Chondrocyte (in vitro differentiated cells): ENCODE measurements around the gene ICA1. TPM values are rescaled to one million over a fixed set of nuclear protein-coding genes. Genes with fewer than 3 reads are reported as not detected.

Experiments
- DNase-seq: peaks from one replicate; pipeline ENCODE4 v3.0.0; 2021; ENCODE audit warnings: mixed read lengths, low spot score
- H3K27ac Mint-ChIP-seq: one replicate; pipeline ENCODE4 v1.8.0; 2021; ENCODE audit warnings: mild to moderate bottlenecking, moderate library complexity, mixed read lengths; ENCODE audit not compliant: unreplicated experiment
- H3K27me3 Mint-ChIP-seq: 2 replicates; pipeline ENCODE4 v1.8.0; 2021; ENCODE audit warnings: low read depth, mixed read lengths
- H3K36me3 Mint-ChIP-seq: 2 replicates; pipeline ENCODE4 v1.8.0; 2021; ENCODE audit warnings: low read depth, mixed read lengths
- H3K4me1 Mint-ChIP-seq: 2 replicates; pipeline ENCODE4 v1.8.0; 2021; ENCODE audit warnings: low read depth, mild to moderate bottlenecking, mixed read lengths
- H3K4me3 Mint-ChIP-seq: one replicate; pipeline ENCODE4 v1.8.0; 2021; ENCODE audit warnings: mild to moderate bottlenecking, moderate library complexity, mixed read lengths; ENCODE audit not compliant: unreplicated experiment
- H3K9me3 Mint-ChIP-seq: 2 replicates; pipeline ENCODE4 v1.8.0; 2021; ENCODE audit warnings: low read depth, mixed read lengths
- total RNA-seq: library from RNA; stranded (reverse); gene quantifications from 3 replicates; pipeline ENCODE4 v1.2.1, GENCODE V29; 2021
- TF ChIP-seq, protein P1 (sequence below): fragments of 200-600 bp; sonication (generic); IDR thresholded peaks from 2 replicates; pipeline ENCODE4 v1.5.0; 2021; ENCODE audit warnings: antibody characterized with exemption, mild to moderate bottlenecking, moderate library complexity

Gene ICA1
- total RNA-seq, 1 donor from 2014 or later = 5.0 TPM

DNA sequence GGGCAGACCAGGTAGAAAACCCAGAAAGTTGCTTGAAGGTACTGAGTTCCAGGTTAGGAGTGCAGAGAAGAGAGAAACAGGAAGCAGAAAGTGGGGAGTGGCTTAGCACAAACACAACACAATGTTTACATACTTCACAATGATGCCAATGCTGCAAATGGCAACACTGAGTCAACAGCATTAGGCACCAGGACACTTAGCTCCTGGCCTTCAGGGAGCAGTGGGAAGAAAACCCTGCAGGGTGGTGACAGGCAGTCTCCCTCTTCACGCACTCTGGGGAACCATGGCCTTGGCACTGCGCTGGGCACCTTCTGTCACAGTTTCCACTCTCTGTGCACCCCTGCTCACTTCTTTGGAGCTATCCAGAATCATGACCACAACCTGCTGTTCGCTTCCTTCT is 7.3 kb downstream of the ICA1 start:
- Mint-ChIP-seq H3K27ac (no peak overlapping the region), H3K36me3 (no peaks in the 10 kb centered on the region), H3K4me1 (no peaks in the 10 kb centered on the region), H3K4me3 (no peak overlapping the region), H3K9me3 (no peaks in the 10 kb centered on the region), H3K27me3 (peaks cover 6% of the 10 kb centered on the region)
- no peak for DNase-seq
- TF ChIP-seq, protein P1, sequence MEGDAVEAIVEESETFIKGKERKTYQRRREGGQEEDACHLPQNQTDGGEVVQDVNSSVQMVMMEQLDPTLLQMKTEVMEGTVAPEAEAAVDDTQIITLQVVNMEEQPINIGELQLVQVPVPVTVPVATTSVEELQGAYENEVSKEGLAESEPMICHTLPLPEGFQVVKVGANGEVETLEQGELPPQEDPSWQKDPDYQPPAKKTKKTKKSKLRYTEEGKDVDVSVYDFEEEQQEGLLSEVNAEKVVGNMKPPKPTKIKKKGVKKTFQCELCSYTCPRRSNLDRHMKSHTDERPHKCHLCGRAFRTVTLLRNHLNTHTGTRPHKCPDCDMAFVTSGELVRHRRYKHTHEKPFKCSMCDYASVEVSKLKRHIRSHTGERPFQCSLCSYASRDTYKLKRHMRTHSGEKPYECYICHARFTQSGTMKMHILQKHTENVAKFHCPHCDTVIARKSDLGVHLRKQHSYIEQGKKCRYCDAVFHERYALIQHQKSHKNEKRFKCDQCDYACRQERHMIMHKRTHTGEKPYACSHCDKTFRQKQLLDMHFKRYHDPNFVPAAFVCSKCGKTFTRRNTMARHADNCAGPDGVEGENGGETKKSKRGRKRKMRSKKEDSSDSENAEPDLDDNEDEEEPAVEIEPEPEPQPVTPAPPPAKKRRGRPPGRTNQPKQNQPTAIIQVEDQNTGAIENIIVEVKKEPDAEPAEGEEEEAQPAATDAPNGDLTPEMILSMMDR = no peak

DNA sequence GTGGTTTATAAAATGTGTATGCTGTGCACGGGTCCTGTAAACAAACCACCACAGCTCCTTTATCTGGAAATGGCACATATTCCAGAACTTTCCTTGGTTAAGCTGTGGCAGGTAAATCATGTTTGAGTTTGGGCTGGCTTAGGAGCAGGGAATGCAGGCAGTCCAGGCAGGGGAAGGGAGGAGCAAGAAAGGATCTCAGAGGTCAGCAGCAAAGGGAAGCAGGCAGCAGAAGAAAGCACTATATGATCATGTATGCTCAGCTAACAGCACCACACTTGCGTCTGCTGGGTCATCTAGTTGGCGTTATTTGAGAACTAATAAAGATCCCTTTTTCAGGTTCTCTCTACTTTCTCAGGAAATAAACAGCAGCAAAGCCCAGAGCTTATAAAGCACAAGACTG is 7.8 kb downstream of the ICA1 start:
- Mint-ChIP-seq H3K4me1 (no peaks in the 10 kb centered on the region), H3K36me3 (no peaks in the 10 kb centered on the region), H3K4me3 (no peak overlapping the region), H3K9me3 (no peaks in the 10 kb centered on the region), H3K27ac (no peak overlapping the region), H3K27me3 (peaks cover 7% of the 10 kb centered on the region)
- TF ChIP-seq, protein P1 = no peak
- DNase-seq = no peak

DNA sequence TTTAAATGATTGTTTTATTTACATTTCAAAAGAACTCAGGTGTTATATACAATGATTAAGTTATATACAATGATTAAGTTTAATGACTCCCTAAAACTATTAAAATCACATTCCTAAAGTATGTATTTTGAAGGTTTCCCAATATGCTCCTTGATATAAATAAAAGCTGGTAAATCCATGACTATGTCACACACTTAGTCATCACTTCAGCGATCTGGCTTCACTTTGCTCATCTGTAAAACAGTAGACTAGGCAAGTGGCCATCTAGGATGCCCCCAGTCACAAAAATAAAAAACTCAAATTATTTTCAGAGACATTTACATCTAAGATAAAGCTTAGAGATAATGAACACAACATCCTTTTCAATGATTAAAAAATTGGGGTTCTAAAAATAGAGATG is 10.8 kb downstream of the ICA1 start:
- H3K4me3 Mint-ChIP-seq = no peak overlapping the region
- no peak for DNase-seq
- H3K9me3 Mint-ChIP-seq = no peaks in the 10 kb centered on the region
- H3K27ac Mint-ChIP-seq = no peak overlapping the region
- no peaks in the 10 kb centered on the region for H3K4me1 Mint-ChIP-seq
- no peaks in the 10 kb centered on the region for H3K36me3 Mint-ChIP-seq
- TF ChIP-seq, protein P1 = no peak
- H3K27me3 Mint-ChIP-seq = peaks cover 7% of the 10 kb centered on the region

DNA sequence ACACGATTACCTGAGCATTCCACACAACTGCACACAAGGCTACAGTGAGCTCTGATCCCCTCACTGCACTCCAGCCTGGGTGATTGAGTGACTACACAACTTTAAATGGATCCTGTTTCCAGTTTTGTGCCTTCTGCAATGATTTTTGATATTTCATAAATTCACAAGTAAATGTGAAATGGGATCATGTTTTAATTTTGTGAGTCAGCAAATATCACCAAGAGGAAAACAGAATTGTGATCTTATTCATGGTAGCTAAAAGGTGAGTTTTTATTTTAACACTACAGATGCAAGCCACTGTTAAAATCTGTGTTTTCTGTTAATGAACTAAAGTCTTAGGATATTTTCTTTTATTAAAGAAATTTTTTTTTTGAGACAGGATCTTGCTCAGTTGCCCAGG is 11.4 kb downstream of the ICA1 start:
- H3K4me3 Mint-ChIP-seq = no peak overlapping the region
- no peak for DNase-seq
- no peaks in the 10 kb centered on the region for H3K9me3 Mint-ChIP-seq
- no peak overlapping the region for H3K27ac Mint-ChIP-seq
- no peaks in the 10 kb centered on the region for H3K36me3 Mint-ChIP-seq
- no peaks in the 10 kb centered on the region for H3K4me1 Mint-ChIP-seq
- TF ChIP-seq, protein P1 = no peak
- peaks cover 7% of the 10 kb centered on the region for H3K27me3 Mint-ChIP-seq

DNA sequence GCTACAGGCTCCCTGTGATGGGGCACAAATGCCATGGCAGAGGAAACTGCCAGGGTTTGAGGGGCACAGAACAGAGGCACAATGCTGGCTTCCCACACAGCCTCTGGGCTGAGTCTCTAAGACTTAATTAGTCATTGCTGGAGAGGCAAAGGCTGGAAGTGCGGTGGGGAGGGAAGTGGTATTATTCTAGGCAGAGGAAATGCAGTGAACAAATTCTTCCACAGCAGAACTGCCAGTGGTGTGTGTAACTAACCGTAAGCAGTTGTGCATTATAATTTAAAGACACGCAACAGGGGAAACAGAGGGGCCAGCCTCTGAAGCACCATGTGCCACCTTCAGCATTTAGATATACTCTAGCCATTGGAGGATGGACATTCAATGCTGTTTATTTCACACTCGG is 12.8 kb downstream of the ICA1 start:
- TF ChIP-seq, protein P1 = no peak
- peaks cover 4% of the 10 kb centered on the region for H3K9me3 Mint-ChIP-seq
- H3K27me3 Mint-ChIP-seq = peaks cover 7% of the 10 kb centered on the region
- no peak overlapping the region for H3K27ac Mint-ChIP-seq
- no peaks in the 10 kb centered on the region for H3K36me3 Mint-ChIP-seq
- DNase-seq = no peak
- H3K4me1 Mint-ChIP-seq = no peaks in the 10 kb centered on the region
- H3K4me3 Mint-ChIP-seq = no peak overlapping the region
